ENCODE measurements around the gene TSPAN18. TPM values are rescaled to one million over a fixed set of nuclear protein-coding genes. Genes with fewer than 3 reads are reported as not detected.

The TSPAN18 gene
- total and polyA plus RNA-seq, 2 experiments from 2014 or later = 6.0 to 10.6 TPM

GRCh38 chr11:44934110-44934509 is 207.3 kb downstream of the TSPAN18 start:
- Histone ChIP-seq H3K4me1 (ENCODE audit: insufficient read depth) (peaks cover 11% of the 10 kb centered on the region), H3F3A (replicated peaks; ENCODE audit: low read depth) (no peaks in the 10 kb centered on the region), H3K79me2 (replicated peaks; ENCODE audit: insufficient read depth) (no peaks in the 10 kb centered on the region), H4K20me1 (replicated peaks; ENCODE audit: insufficient read depth) (no peaks in the 10 kb centered on the region), H3K9me2 (ENCODE audit: insufficient read depth) (no peaks in the 10 kb centered on the region), H2AFZ (no peak overlapping the region), H3K4me3 (no peak overlapping the region), H3K36me3 (ENCODE audit: insufficient read depth) (no peaks in the 10 kb centered on the region), H3K27ac (ENCODE audit: low read depth) (no peak overlapping the region), H3K27me3 (ENCODE audit: insufficient read depth) (no peaks in the 10 kb centered on the region), H3K4me2 (no peak overlapping the region)
- H3K36me3 Mint-ChIP-seq (ENCODE audit: low read depth) = peaks cover 9% of the 10 kb centered on the region; the same call in 1 of the 3 replicates
- ATAC-seq (no peak), DNase-seq (ENCODE audit: low spot score) (no peak)
- peaks cover 26% of the 10 kb centered on the region for H3K27me3 Mint-ChIP-seq (ENCODE audit: insufficient read depth, low read depth, poor library complexity)
- peaks cover 29% of the 10 kb centered on the region for H3K4me1 Mint-ChIP-seq
- H3K4me3 Mint-ChIP-seq = no peak overlapping the region
- TF ChIP-seq EZH2 (IDR thresholded peaks at IDR 0.05; ENCODE audit: low read depth, unreplicated experiment) = no peak
- H3K27ac Mint-ChIP-seq = no peak overlapping the region
- H3K9me3 Mint-ChIP-seq = no peaks in the 10 kb centered on the region

GRCh38 chr11:44934735-44935250 is 208.0 kb downstream of the TSPAN18 start:
- Mint-ChIP-seq H3K27ac (no peak overlapping the region), H3K4me1 (peaks cover 32% of the 10 kb centered on the region), H3K36me3 (ENCODE audit: low read depth) (peaks cover 9% of the 10 kb centered on the region; the same call in 1 of the 3 replicates), H3K27me3 (ENCODE audit: insufficient read depth, low read depth, poor library complexity) (peaks cover 23% of the 10 kb centered on the region), H3K4me3 (no peak overlapping the region), H3K9me3 (no peaks in the 10 kb centered on the region)
- Histone ChIP-seq H3K27me3 (ENCODE audit: insufficient read depth) (no peaks in the 10 kb centered on the region), H3F3A (replicated peaks; ENCODE audit: low read depth) (no peaks in the 10 kb centered on the region), H3K79me2 (replicated peaks; ENCODE audit: insufficient read depth) (no peaks in the 10 kb centered on the region), H3K9me2 (ENCODE audit: insufficient read depth) (no peaks in the 10 kb centered on the region), H3K36me3 (ENCODE audit: insufficient read depth) (no peaks in the 10 kb centered on the region), H4K20me1 (replicated peaks; ENCODE audit: insufficient read depth) (no peaks in the 10 kb centered on the region), H2AFZ (no peak overlapping the region), H3K4me1 (ENCODE audit: insufficient read depth) (peaks cover 14% of the 10 kb centered on the region), H3K4me3 (no peak overlapping the region), H3K4me2 (no peak overlapping the region), H3K27ac (ENCODE audit: low read depth) (no peak overlapping the region)
- DNase-seq (ENCODE audit: low spot score) = no peak
- no peak for ATAC-seq
- TF ChIP-seq CTCF (conservative IDR thresholded peaks at IDR 0.05; ENCODE audit: low read depth in 2 of 2) = no peak
- TF ChIP-seq STAT1 (IDR thresholded peaks at IDR 0.05; ENCODE audit: unreplicated experiment) = no peak
- TF ChIP-seq REST (IDR thresholded peaks at IDR 0.05; ENCODE audit: unreplicated experiment) = no peak
- no peak for TF ChIP-seq ZNF331 (CRISPR knock-in tag; IDR thresholded peaks at IDR 0.05; ENCODE audit: low read depth)
- no peak for TF ChIP-seq JUNB (IDR thresholded peaks at IDR 0.05; ENCODE audit: unreplicated experiment)
- TF ChIP-seq ETS1 (IDR thresholded peaks at IDR 0.05) = no peak
- TF ChIP-seq ZNF114 (CRISPR knock-in tag; IDR thresholded peaks at IDR 0.05) = no peak
- no peak for TF ChIP-seq CREB1 (CRISPR knock-in tag; IDR thresholded peaks at IDR 0.05; ENCODE audit: low read depth)
- no peak for TF ChIP-seq EZH2phosphoT487 (IDR thresholded peaks at IDR 0.05; ENCODE audit: unreplicated experiment)

Measured in GM23338 (cell line).